HG02840 (cell line): ENCODE measurements around the gene LAMB2.

Experiments used
- ATAC-seq: cut with Tn5 transposase; IDR thresholded peaks from one replicate; pipeline ENCODE4 v1.9.1; 2021; ENCODE audit warnings: mild to moderate bottlenecking, moderate library complexity, moderate number of reproducible peaks; ENCODE audit not compliant: unreplicated experiment, low FRiP score

Gene LAMB2

DNA sequence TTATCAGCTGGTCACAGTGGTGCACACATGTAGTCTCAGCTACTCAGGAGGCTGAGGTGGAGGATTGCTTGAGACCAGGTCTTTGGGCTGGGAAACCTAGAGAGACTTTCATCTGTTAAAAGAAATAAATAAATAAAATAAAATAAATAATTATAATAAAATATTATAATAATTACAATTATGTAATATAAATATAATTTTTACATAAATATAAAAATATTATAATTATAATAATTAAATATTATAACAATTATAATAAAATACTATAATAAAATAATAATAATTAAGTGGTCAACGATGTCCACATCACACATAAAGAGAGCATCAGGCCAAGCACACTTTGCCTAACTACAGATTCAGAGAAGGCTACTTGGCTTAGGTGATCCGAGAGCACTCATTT lies 53.6 kb downstream of the LAMB2 start:
- ATAC-seq, result no peak

DNA sequence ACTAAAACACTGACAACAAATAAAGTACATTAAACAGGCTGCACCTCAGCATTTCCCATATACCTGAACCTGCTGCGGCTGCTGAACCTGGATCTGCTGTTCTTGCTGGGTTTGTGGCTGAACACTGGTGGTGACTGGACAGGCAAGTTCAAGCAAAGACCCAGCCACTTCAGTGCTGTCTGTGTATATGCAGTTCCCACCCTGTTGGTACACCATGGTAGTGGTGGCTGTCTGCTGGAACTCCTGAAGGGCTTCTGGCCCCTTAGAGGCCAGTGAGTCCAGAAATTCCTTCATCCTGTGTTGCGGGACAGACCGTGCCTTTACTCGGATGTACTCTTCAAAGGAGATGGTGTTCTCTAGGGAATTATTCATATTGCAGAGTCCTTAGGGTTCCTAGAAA lies 56.2 kb downstream of the LAMB2 start:
- ATAC-seq, result no peak

DNA sequence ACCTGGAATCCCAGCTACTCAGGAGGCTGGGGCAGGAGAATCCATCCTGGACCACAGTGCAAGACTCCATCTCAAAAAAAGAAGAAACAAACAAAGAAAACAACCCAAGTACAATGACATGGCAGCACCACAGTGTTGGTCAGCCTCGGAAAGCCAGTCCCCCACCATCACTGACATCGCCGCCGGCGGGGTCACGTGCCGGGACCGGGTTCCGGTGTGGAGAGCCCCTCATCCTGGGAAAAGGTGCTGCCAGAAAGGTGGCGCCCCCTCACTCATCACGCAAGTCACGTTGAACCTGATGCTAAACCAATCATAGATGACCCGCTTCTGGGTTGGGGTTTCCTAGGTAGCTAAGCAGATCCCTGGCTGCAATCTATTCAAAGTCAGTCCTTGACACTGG lies 56.7 kb downstream of the LAMB2 start:
- ATAC-seq, result no peak
